ENCODE results near the gene CHP1.
"Not testable (repeated sequence)": the region's sequence is repeated elsewhere in the genome, so short reads cannot be mapped to it uniquely, and the experiment has no call there.

CHP1 gene

GRCh38 chr15:41284427-41285177 lies 53.5 kb downstream of the CHP1 start:
- no peak for TF ChIP-seq JUND (IDR thresholded peaks at IDR 0.05; ENCODE audit: low read depth)
- in situ Hi-C loops (cut with HindIII; ENCODE audit: low pct_unique_long_range_greater_than_20kb, low sequenced_read_pairs): no loop called here
- peak; percentile 6 to 18 for DNase-seq (ENCODE audit: low read depth in 1 of 2, low spot score in 1 of 2)

DNA sequence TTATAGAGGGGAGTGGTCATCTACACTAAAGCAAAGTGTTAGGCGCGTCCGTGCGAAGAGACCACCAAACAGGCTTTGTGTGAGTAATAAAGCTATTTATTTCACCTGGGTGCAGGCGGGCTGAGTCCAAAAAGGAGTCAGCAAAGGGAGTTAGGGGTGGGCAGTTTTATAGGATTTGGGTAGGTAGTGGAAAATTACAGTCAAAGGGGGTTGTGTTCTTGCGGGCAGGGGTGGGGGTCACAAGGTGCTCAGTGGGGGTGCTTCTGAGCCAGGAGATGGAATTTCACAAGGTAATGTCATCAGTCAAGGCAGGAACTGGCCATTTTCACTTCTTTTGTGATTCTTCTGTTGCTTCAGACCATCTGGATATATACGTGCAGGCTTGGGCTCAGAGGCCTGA lies 54.2 kb downstream of the CHP1 start:
- in situ Hi-C loops (cut with HindIII; ENCODE audit: low pct_unique_long_range_greater_than_20kb, low sequenced_read_pairs): no loop called here
- DNase-seq (ENCODE audit: low read depth in 1 of 2, low spot score in 1 of 2): no peak
- TF ChIP-seq JUND (IDR thresholded peaks at IDR 0.05; ENCODE audit: low read depth): no peak

- no peak for TF ChIP-seq JUND (IDR thresholded peaks at IDR 0.05; ENCODE audit: low read depth)
- in situ Hi-C loops (cut with HindIII; ENCODE audit: low pct_unique_long_range_greater_than_20kb, low sequenced_read_pairs): no loop called here
- no peak for DNase-seq (ENCODE audit: low read depth in 1 of 2, low spot score in 1 of 2)
Measured at GRCh38 chr15:41286665-41287333, 55.7 kb downstream of the CHP1 start.

DNA sequence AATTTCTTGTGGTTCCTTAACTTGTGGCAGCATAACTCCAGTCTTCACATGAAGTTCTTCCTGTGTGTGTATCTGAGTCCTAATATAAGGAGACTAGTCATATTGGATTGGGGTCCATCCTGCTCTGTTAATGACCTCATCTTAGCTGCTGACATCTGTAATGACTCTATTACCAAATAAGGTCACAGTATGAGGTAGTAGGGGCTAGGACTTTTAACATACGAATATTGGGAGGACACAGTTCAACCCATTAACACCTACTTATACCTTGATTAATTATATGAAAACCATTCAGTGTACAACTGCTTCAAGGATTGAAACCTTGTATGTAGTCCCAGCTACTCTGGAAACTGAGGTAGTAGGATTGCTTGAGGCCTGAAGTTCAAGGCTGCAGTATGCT lies 57.4 kb downstream of the CHP1 start:
- TF ChIP-seq JUND (IDR thresholded peaks at IDR 0.05; ENCODE audit: low read depth): no peak
- in situ Hi-C loops (cut with HindIII; ENCODE audit: low pct_unique_long_range_greater_than_20kb, low sequenced_read_pairs): no loop called here
- no peak for DNase-seq (ENCODE audit: low read depth in 1 of 2, low spot score in 1 of 2)

GRCh38 chr15:41289953-41290352 lies 58.9 kb downstream of the CHP1 start:
- no peak for TF ChIP-seq JUND (IDR thresholded peaks at IDR 0.05; ENCODE audit: low read depth)
- peak in 1 of 2 experiments; percentile 10 for DNase-seq (ENCODE audit: low read depth in 1 of 2, low spot score in 1 of 2)
- in situ Hi-C loops (cut with HindIII; ENCODE audit: low pct_unique_long_range_greater_than_20kb, low sequenced_read_pairs): no loop called here

GRCh38 chr15:41291065-41291631 lies 60.1 kb downstream of the CHP1 start:
- no peak for DNase-seq (ENCODE audit: low read depth in 1 of 2, low spot score in 1 of 2)
- TF ChIP-seq JUND (IDR thresholded peaks at IDR 0.05; ENCODE audit: low read depth): no peak
- in situ Hi-C loops (cut with HindIII; ENCODE audit: low pct_unique_long_range_greater_than_20kb, low sequenced_read_pairs): no loop called here

- in situ Hi-C loops (cut with HindIII; ENCODE audit: low pct_unique_long_range_greater_than_20kb, low sequenced_read_pairs): no loop called here
- no peak for TF ChIP-seq JUND (IDR thresholded peaks at IDR 0.05; ENCODE audit: low read depth)
- no peak for DNase-seq (ENCODE audit: low read depth in 1 of 2, low spot score in 1 of 2)
Measured at GRCh38 chr15:41292521-41292920, 61.5 kb downstream of the CHP1 start.

GRCh38 chr15:41301139-41301538 lies 70.1 kb downstream of the CHP1 start:
- DNase-seq (ENCODE audit: low read depth in 1 of 2, low spot score in 1 of 2); in situ Hi-C loops (cut with HindIII; ENCODE audit: low pct_unique_long_range_greater_than_20kb, low sequenced_read_pairs): not testable (repeated sequence)

GRCh38 chr15:41301587-41301986 lies 70.5 kb downstream of the CHP1 start:
- no peak for TF ChIP-seq JUND (IDR thresholded peaks at IDR 0.05; ENCODE audit: low read depth)
- in situ Hi-C loops (cut with HindIII; ENCODE audit: low pct_unique_long_range_greater_than_20kb, low sequenced_read_pairs): no loop called here
- DNase-seq (ENCODE audit: low read depth in 1 of 2, low spot score in 1 of 2): no peak

GRCh38 chr15:41304149-41304770 lies 73.2 kb downstream of the CHP1 start:
- TF ChIP-seq JUND (IDR thresholded peaks at IDR 0.05; ENCODE audit: low read depth): no peak
- in situ Hi-C loops (cut with HindIII; ENCODE audit: low pct_unique_long_range_greater_than_20kb, low sequenced_read_pairs): no loop called here
- no peak for DNase-seq (ENCODE audit: low read depth in 1 of 2, low spot score in 1 of 2)

GRCh38 chr15:41307679-41308078 lies 76.6 kb downstream of the CHP1 start:
- TF ChIP-seq JUND (IDR thresholded peaks at IDR 0.05; ENCODE audit: low read depth): no peak
- DNase-seq (ENCODE audit: low read depth in 1 of 2, low spot score in 1 of 2): no peak
- in situ Hi-C loops (cut with HindIII; ENCODE audit: low pct_unique_long_range_greater_than_20kb, low sequenced_read_pairs): no loop called here

DNA sequence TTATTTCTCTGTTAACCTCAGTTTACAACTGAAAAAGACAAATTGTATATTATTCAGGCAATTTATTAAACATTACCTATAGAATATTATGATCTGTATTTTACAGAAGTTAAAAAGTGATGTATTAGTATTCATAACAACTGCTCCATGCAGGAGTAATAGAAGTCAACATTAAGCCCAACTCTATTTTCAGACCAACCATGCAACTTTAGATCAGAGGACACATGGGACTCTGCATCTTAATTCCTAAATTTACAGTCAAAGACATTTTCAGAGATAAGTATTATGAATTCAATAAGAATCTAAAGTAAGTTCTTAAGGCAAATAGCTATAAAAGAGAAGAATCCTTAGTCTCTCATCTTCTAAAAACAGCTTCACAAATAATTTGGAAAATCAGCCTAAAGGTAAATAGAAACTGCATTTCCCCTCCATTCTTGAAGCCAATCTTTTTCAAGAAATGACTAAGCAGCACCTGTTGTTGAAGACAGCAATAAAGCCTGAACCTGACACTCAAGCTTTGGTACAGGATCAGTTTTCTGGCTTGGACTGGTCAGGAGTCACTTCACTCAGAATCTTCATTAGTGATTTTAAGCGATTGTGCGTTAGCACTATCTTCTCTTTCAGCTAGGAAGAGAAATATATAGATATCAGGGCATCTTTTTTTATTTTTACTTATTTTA lies 78.3 kb downstream of the CHP1 start:
- in situ Hi-C loops (cut with HindIII; ENCODE audit: low pct_unique_long_range_greater_than_20kb, low sequenced_read_pairs): no loop called here
- DNase-seq (ENCODE audit: low read depth in 1 of 2, low spot score in 1 of 2): no peak
- TF ChIP-seq JUND (IDR thresholded peaks at IDR 0.05; ENCODE audit: low read depth): no peak

DNA sequence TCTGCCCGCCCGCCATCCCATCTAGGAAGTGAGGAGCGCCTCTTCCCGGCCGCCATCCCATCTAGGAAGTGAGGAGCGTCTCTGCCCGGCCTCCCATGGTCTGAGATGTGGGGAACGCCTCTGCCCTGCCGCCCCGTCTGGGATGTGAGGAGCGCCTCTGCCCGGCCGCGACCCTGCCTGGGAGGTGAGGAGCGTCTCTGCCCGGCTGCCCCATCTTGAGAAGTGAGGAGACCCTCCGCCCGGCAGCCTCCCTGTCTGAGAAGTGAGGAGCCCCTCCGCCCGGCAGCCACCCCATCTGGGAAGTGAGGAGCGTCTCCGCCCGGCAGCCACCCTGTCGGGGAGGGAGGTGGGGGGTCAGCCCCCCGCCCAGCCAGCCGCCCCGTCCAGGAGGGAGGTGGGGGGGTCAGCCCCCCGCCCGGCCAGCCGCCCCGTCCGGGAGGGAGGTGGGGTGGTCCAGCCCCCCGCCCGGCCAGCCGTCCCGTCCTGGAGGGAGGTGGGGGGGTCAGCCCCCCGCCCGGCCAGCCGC lies 89.8 kb downstream of the CHP1 start:
- DNase-seq (ENCODE audit: low read depth in 1 of 2, low spot score in 1 of 2); in situ Hi-C loops (cut with HindIII; ENCODE audit: low pct_unique_long_range_greater_than_20kb, low sequenced_read_pairs): not testable (repeated sequence)
